GM18508 (cell line): ENCODE results near the gene IGFBP7.

Experiments used
- ATAC-seq: cut with Tn5 transposase; IDR thresholded peaks from one replicate; pipeline ENCODE4 v1.9.1; 2021; ENCODE audit warnings: moderate number of reproducible peaks; ENCODE audit not compliant: insufficient read depth, unreplicated experiment

IGFBP7 gene

GRCh38 chr4:57109847-57110639 is at the start of gene IGFBP7:
TSS of gene IGFBP7 (minus strand) at chr4:57110385. CDS start at chr4:57110351, 34 bp downstream.
- no peak for ATAC-seq

GRCh38 chr4:57159866-57160265 is 49.7 kb upstream of the IGFBP7 start:
- no peak for ATAC-seq

GRCh38 chr4:57158762-57159161 is 48.6 kb upstream of the IGFBP7 start:
- ATAC-seq = no peak

GRCh38 chr4:57158221-57158620 is 48.0 kb upstream of the IGFBP7 start:
- ATAC-seq = no peak

GRCh38 chr4:57157596-57158137 is 47.5 kb upstream of the IGFBP7 start:
- no peak for ATAC-seq

GRCh38 chr4:57156242-57156990 is 46.2 kb upstream of the IGFBP7 start:
- ATAC-seq = no peak

- ATAC-seq = no peak
Measured at GRCh38 chr4:57154926-57155325, 44.7 kb upstream of the IGFBP7 start.

GRCh38 chr4:57154191-57154590 is 44.0 kb upstream of the IGFBP7 start:
- no peak for ATAC-seq

GRCh38 chr4:57153207-57153606 is 43.0 kb upstream of the IGFBP7 start:
- no peak for ATAC-seq

GRCh38 chr4:57151481-57151880 is 41.3 kb upstream of the IGFBP7 start:
- ATAC-seq = no peak

- ATAC-seq = no peak
Measured at GRCh38 chr4:57149833-57150232, 39.6 kb upstream of the IGFBP7 start.

GRCh38 chr4:57148831-57149505 is 38.8 kb upstream of the IGFBP7 start:
- ATAC-seq = no peak

- no peak for ATAC-seq
Measured at GRCh38 chr4:57148177-57148576, 38.0 kb upstream of the IGFBP7 start.

GRCh38 chr4:57147335-57148060 is 37.3 kb upstream of the IGFBP7 start:
- ATAC-seq = no peak

- ATAC-seq = no peak
Measured at GRCh38 chr4:57146444-57146843, 36.3 kb upstream of the IGFBP7 start.

- no peak for ATAC-seq
Measured at GRCh38 chr4:57144466-57144865, 34.3 kb upstream of the IGFBP7 start.

GRCh38 chr4:57139783-57140182 is 29.6 kb upstream of the IGFBP7 start:
- ATAC-seq = no peak

- ATAC-seq = no peak
Measured at GRCh38 chr4:57137261-57137660, 27.1 kb upstream of the IGFBP7 start.

GRCh38 chr4:57136281-57136680 is 26.1 kb upstream of the IGFBP7 start:
- ATAC-seq = no peak

- ATAC-seq = no peak
Measured at GRCh38 chr4:57132743-57133137, 22.6 kb upstream of the IGFBP7 start.
